GM12892 (cell line): Measurements from ENCODE around the gene B9D1.

Experiments used
- POLR2A ChIP-seq: IDR thresholded peaks from 2 replicates; pipeline ENCODE4 v1.6.1; 2011; ENCODE audit warnings: low read depth, low read length, control low read depth
- POLR2AphosphoS5 ChIP-seq: IDR thresholded peaks from 2 replicates; pipeline ENCODE4 v1.6.1; 2011; ENCODE audit warnings: low read depth, low read length, control low read depth
- TAF1 ChIP-seq: IDR thresholded peaks from 2 replicates; pipeline ENCODE4 v1.6.1; 2011; ENCODE audit warnings: low read depth, mild to moderate bottlenecking, control low read depth, low read length, borderline replicate concordance

- TF ChIP-seq POLR2A, result no peak
- TF ChIP-seq TAF1, result no peak
- TF ChIP-seq POLR2AphosphoS5, result no peak
These were observed at the start of gene B9D1 for GRCh38 chr17:19362277-19363113.
